IMR-90 (cell line): Measurements from ENCODE around the gene TMEM135. TPM values are rescaled to one million over a fixed set of nuclear protein-coding genes. Genes with fewer than 3 reads are reported as not detected.

Experiments
- ATAC-seq: fragments of 200-7000 bp; cut with Tn5 transposase; 2 replicates; pipeline ENCODE4 v1.9.1; 2020; ENCODE audit warnings: low read depth, mild to moderate bottlenecking, moderate library complexity
- BruUV-seq: library from RNA; stranded (reverse); fragments of 400-500 nt; replicated peaks from 2 replicates; lab custom pipeline; 2021; lab: Mats Ljungman, UMichigan
- CTCF ChIA-PET: fragments of 300-600 bp; formaldehyde crosslinking; extraction: SDS; loops from one replicate; lab custom pipeline; 2021; ENCODE audit warnings: antibody characterized with exemption; lab: Yijun Ruan, JAX
- POLR2A ChIA-PET: fragments of 300-600 bp; sonication (Branson Sonifier 250); formaldehyde crosslinking; loops from one replicate; lab custom pipeline; 2022; ENCODE audit warnings: antibody characterized with exemption; ENCODE audit not compliant: unreplicated experiment; lab: Charles Lee
- DNase-seq: peaks from one replicate; pipeline ENCODE4 v3.0.0; 2013
- H2AFZ ChIP-seq: replicated peaks from 2 replicates; pipeline ENCODE3; 2013; ENCODE audit warnings: low read length, mild to moderate bottlenecking; ENCODE audit not compliant: poor library complexity
- H2AK5ac ChIP-seq: 2 replicates; pipeline ENCODE4 v1.6.1; 2013; ENCODE audit warnings: low read depth, low read length, inconsistent platforms
- H2AK9ac ChIP-seq: replicated peaks from 2 replicates; pipeline ENCODE3; 2013; ENCODE audit warnings: mild to moderate bottlenecking, low read depth, low read length, moderate library complexity; ENCODE audit not compliant: poor library complexity
- H2BK120ac ChIP-seq: 2 replicates; pipeline ENCODE4 v1.6.1; 2013; ENCODE audit warnings: low read depth, low read length, inconsistent platforms
- H2BK15ac ChIP-seq: 3 replicates; pipeline ENCODE4 v1.6.1; 2013; ENCODE audit warnings: low read depth, low read length, inconsistent platforms
- H2BK20ac ChIP-seq: 2 replicates; pipeline ENCODE4 v1.6.1; 2013; ENCODE audit warnings: low read depth, mild to moderate bottlenecking, inconsistent platforms, low read length, moderate library complexity
- H2BK5ac ChIP-seq: 2 replicates; pipeline ENCODE4 v1.6.1; 2013; ENCODE audit warnings: mild to moderate bottlenecking, low read depth, low read length, inconsistent platforms; ENCODE audit not compliant: poor library complexity, severe bottlenecking
- H3K14ac ChIP-seq: replicated peaks from 2 replicates; pipeline ENCODE4 v1.6.1; 2013; ENCODE audit warnings: low read depth, low read length, inconsistent platforms
- H3K18ac ChIP-seq: 2 replicates; pipeline ENCODE4 v1.6.1; 2013; ENCODE audit warnings: low read depth, low read length, control low read depth
- H3K23ac ChIP-seq: 2 replicates; pipeline ENCODE4 v1.6.1; 2013; ENCODE audit warnings: low read depth, low read length, inconsistent platforms
- H3K27ac ChIP-seq: 2 replicates; pipeline ENCODE4 v1.5.1; 2013; ENCODE audit warnings: mild to moderate bottlenecking, control low read depth, low read length; ENCODE audit not compliant: insufficient read depth
- H3K27me3 ChIP-seq: 2 replicates; pipeline ENCODE4 v1.6.1; 2013; ENCODE audit warnings: low read length; ENCODE audit not compliant: control insufficient read depth, insufficient read depth
- H3K36me3 ChIP-seq: 2 replicates; pipeline ENCODE4 v1.6.1; 2013; ENCODE audit warnings: low read length, mixed read lengths; ENCODE audit not compliant: control insufficient read depth, insufficient read depth
- H3K4ac ChIP-seq: 2 replicates; pipeline ENCODE4 v1.6.1; 2013; ENCODE audit warnings: low read depth, low read length, inconsistent platforms
- H3K4me1 ChIP-seq: 2 replicates; pipeline ENCODE4 v1.6.1; 2013; ENCODE audit warnings: low read length, mixed read lengths; ENCODE audit not compliant: control insufficient read depth, insufficient read depth
- H3K4me2 ChIP-seq: 2 replicates; pipeline ENCODE4 v1.6.1; 2013; ENCODE audit warnings: low read depth, mild to moderate bottlenecking, control low read depth, low read length, moderate library complexity
- H3K4me3 ChIP-seq: 2 replicates; pipeline ENCODE4 v1.5.1; 2013; ENCODE audit warnings: low read depth, mild to moderate bottlenecking, control low read depth, low read length, moderate library complexity; ENCODE audit not compliant: insufficient read depth
- H3K56ac ChIP-seq: 2 replicates; pipeline ENCODE4 v1.6.1; 2013; ENCODE audit warnings: low read length, inconsistent platforms; ENCODE audit not compliant: insufficient read depth; ENCODE audit errors: extremely low read depth
- H3K79me1 ChIP-seq, 2 experiments: 2 replicates each; pipeline ENCODE4 v1.6.1; 2013; ENCODE audit warnings: low read length in 2 of 2, inconsistent platforms in 1 of 2, low read depth in 1 of 2
- H3K9ac ChIP-seq: 2 replicates; pipeline ENCODE4 v1.6.1; 2013; ENCODE audit warnings: low read depth, low read length, control low read depth
- H3K9me1 ChIP-seq: 2 replicates; pipeline ENCODE4 v1.6.1; 2013; ENCODE audit warnings: low read length, inconsistent platforms; ENCODE audit not compliant: insufficient read depth
- H3K9me3 ChIP-seq: 2 replicates; pipeline ENCODE4 v1.6.1; 2013; ENCODE audit warnings: low read length; ENCODE audit not compliant: control insufficient read depth, insufficient read depth
- H4K20me1 ChIP-seq: 2 replicates; pipeline ENCODE4 v1.6.1; 2013; ENCODE audit warnings: low read length, inconsistent platforms; ENCODE audit not compliant: insufficient read depth
- H4K5ac ChIP-seq: 2 replicates; pipeline ENCODE4 v1.6.1; 2013; ENCODE audit warnings: mild to moderate bottlenecking, low read depth, low read length, control low read depth
- H4K8ac ChIP-seq, 2 experiments: 2 replicates each; pipeline ENCODE4 v1.6.1; 2013; ENCODE audit warnings: low read depth in 2 of 2, low read length in 2 of 2, control low read depth in 1 of 2, inconsistent platforms in 1 of 2
- H4K91ac ChIP-seq: 2 replicates; pipeline ENCODE4 v1.6.1; 2013; ENCODE audit warnings: low read depth, low read length, inconsistent platforms; ENCODE audit not compliant: insufficient read depth
- BHLHE40 ChIP-seq: fragments of 150-350 bp; IDR thresholded peaks from 2 replicates; pipeline ENCODE4 v1.6.1; 2016; ENCODE audit warnings: mild to moderate bottlenecking, low read depth, low read length
- CEBPB ChIP-seq: IDR thresholded peaks from 2 replicates; pipeline ENCODE4 v1.6.1; 2012; ENCODE audit warnings: low read depth, low read length, improper control_type of control experiment
- CHD1 ChIP-seq: IDR thresholded peaks from 2 replicates; pipeline ENCODE4 v1.6.1; 2012; ENCODE audit warnings: low read depth, low read length, improper control_type of control experiment
- ELK1 ChIP-seq: fragments of 150-350 bp; IDR thresholded peaks from 2 replicates; pipeline ENCODE4 v1.6.1; 2016; ENCODE audit warnings: low read depth, mild to moderate bottlenecking, low read length, moderate library complexity, borderline replicate concordance
- POLR2A ChIP-seq: IDR thresholded peaks from 2 replicates; pipeline ENCODE4 v1.6.1; 2012; ENCODE audit warnings: mild to moderate bottlenecking, low read depth, low read length
- SMC3 ChIP-seq: fragments of 150-350 bp; IDR thresholded peaks from 2 replicates; pipeline ENCODE4 v1.6.1; 2016; ENCODE audit warnings: low read depth, mild to moderate bottlenecking, antibody characterized with exemption, low read length, moderate library complexity
- WGBS, 2 experiments: methylation state at CpG; one replicate each; pipeline versions ENCODE4 v1.1.5 to v1.1.7; 2013; ENCODE audit warnings: missing lambda C conversion rate in 2 of 2; ENCODE audit not compliant: insufficient read length in 1 of 2; ENCODE audit errors: extremely low coverage in 2 of 2; 5-methylcytosine and 5-hydroxymethylcytosine counted together
- dilution Hi-C: fragments of 300-500 bp; cut with HindIII; formaldehyde crosslinking; loops from one replicate; pipeline ENCODE4 v1.14.3; 2018; ENCODE audit warnings: low sequenced_read_pairs; ENCODE audit not compliant: unreplicated experiment
- in situ Hi-C: fragments of 300-500 bp; cut with MboI; formaldehyde crosslinking; loops from 3 replicates; pipeline ENCODE4 v1.14.3; 2019; ENCODE audit warnings: low sequenced_read_pairs, inconsistent platforms, mixed read lengths
- intact Hi-C: fragments of 100-400 bp; cut with micrococcal nuclease; formaldehyde crosslinking; loops from 2 replicates; pipeline ENCODE4 v1.10.0; 2022
- polyA plus RNA-seq, 3 experiments: library from polyadenylated mRNA; depleted of rRNA; stranded (reverse); fragments of >200 nt; gene quantifications; 2 replicates each; pipeline ENCODE4 v1.2.3, GENCODE V29; 2012; ENCODE audit warnings: low replicate concordance in 1 of 3
- total RNA-seq: library from RNA; depleted of rRNA; stranded (reverse); fragments of >200 nt; gene quantifications from 2 replicates; pipeline ENCODE4 v1.2.3, GENCODE V29; 2012

Gene TMEM135
- total and polyA plus RNA-seq, 2 of the 4 experiments (the other 2 are of a cell fraction): 3.9 to 5.9 TPM

GRCh38 chr11:87301785-87302540, 264.2 kb downstream of the TMEM135 start:
- H3K36me3 ChIP-seq: no peaks in the 10 kb centered on the region
- BruUV-seq: no TSS peak
- H2BK15ac ChIP-seq: no peak overlapping the region
- no peaks in the 10 kb centered on the region for H3K79me1 ChIP-seq
- in situ Hi-C loops (no loop called here), dilution Hi-C loops (no loop called here), intact Hi-C loops (no loop called here)
- ChIA-PET POLR2A (no interaction called here), CTCF (no interaction called here)
- no peak overlapping the region for H3K27ac ChIP-seq
- no peak overlapping the region for H3K14ac ChIP-seq
- no peak overlapping the region for H2AK9ac ChIP-seq
- peaks cover 2% of the 10 kb centered on the region; the same call in 1 of the 2 replicates for H3K9me1 ChIP-seq
- H3K56ac ChIP-seq: no peak overlapping the region
- no peak for ATAC-seq
- H3K27me3 ChIP-seq: no peaks in the 10 kb centered on the region
- DNase-seq: peak; percentile 17
- H4K91ac ChIP-seq: no peak overlapping the region
- H4K5ac ChIP-seq: no peak overlapping the region
- H2BK5ac ChIP-seq: no peak overlapping the region
- H3K4me1 ChIP-seq: peaks cover 6% of the 10 kb centered on the region; the same call in 1 of the 2 replicates
- WGBS, 2 experiments: no CpG with 5 or more reads among the region's 2 CpGs
- H4K8ac ChIP-seq: no peak overlapping the region
- no peak overlapping the region for H3K18ac ChIP-seq
- no peaks in the 10 kb centered on the region for H4K20me1 ChIP-seq
- H2BK120ac ChIP-seq: no peak overlapping the region
- no peak overlapping the region for H3K4ac ChIP-seq
- no peak overlapping the region for H3K23ac ChIP-seq
- no peak overlapping the region for H3K4me2 ChIP-seq
- no peak overlapping the region for H3K9ac ChIP-seq
- H2AFZ ChIP-seq: no peak overlapping the region
- H3K4me3 ChIP-seq: no peak overlapping the region
- no peaks in the 10 kb centered on the region for H3K9me3 ChIP-seq
- TF ChIP-seq ELK1 (no peak), BHLHE40 (no peak), CEBPB (no peak), SMC3 (no peak), POLR2A (no peak), CHD1 (no peak)
- H2AK5ac ChIP-seq: no peak overlapping the region
- H2BK20ac ChIP-seq: no peak overlapping the region
